ENCODE data around the gene FREM2. TPM values are rescaled to one million over a fixed set of nuclear protein-coding genes. Genes with fewer than 3 reads are reported as not detected.

FREM2 gene
- total RNA-seq, 1 donor from 2014 or later = 2.0 TPM

DNA sequence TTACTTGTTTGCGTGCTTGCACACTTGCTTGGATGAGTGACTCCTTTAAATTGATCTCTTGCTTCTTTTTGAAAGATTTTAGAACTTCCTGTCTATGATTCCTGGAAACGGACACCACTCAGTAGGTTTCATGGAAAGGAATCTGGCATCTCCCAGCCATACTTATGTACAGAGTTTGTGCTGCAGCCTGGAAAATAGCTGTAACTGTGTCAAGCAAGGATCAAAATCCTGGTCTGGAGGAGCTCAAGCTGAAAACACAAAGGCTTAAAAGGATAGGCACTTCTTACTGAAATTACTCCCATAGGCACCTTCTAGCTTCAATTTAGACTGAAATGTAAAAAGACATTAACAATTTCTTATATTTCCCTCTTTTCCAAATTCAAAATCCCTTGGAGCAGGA, 1.4 kb upstream of the FREM2 start:
- DNase-seq (ENCODE audit: low spot score) = no peak
- no peak for ATAC-seq

DNA sequence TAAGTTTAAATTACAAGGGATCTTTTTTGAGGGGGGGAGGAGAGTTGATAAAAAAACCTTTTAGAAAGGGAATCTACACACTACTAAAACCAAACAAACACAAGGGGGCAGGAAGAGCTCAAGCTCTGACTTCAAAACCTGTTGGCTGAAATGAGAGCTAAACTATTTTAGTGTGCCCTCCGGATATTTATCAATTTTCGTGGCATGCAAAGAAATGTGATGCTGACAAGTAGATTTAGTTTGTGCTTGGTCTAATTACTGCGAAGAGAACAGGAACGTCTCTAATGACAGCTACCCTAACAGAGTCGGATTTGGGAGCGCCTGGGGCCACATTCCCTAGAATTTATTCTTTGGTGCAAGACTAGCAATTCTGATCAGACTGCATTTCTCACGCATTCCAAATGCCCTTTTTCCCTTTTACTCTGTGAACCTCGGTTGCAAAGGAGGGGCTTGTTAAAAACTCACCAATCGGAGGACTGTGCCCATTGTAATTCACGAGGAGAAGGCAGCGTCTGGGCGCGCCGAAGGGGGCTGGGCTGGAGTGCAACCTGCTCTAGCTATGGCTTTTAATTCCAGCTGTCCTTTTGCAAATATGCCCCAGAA, 802 bp upstream of the FREM2 start:
- ATAC-seq (peak; percentile 68), DNase-seq (ENCODE audit: low spot score) (no peak)

DNA sequence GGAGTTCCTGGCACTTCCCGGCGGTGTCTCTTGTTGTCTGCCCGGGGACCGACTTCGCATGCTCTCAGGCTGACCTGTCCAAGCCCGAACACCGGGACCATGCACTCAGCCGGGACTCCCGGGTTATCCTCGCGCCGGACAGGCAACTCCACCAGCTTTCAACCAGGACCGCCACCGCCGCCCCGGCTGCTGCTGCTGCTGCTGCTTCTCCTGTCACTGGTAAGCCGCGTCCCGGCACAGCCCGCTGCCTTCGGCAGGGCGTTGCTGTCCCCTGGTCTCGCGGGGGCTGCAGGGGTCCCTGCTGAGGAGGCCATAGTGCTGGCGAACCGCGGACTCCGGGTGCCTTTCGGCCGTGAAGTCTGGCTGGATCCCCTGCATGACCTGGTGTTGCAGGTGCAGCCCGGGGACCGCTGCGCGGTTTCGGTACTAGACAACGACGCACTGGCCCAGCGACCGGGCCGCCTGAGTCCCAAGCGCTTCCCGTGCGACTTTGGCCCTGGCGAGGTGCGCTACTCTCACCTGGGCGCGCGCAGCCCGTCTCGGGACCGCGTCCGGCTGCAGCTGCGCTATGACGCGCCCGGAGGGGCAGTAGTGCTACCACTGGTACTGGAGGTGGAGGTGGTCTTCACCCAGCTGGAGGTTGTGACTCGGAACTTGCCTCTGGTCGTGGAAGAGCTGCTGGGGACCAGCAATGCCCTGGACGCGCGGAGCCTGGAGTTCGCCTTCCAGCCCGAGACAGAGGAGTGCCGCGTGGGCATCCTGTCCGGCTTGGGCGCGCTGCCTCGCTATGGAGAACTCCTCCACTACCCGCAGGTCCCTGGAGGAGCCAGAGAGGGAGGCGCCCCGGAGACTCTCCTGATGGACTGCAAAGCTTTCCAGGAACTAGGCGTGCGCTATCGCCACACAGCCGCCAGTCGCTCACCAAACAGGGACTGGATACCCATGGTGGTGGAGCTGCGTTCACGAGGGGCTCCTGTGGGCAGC, 661 bp downstream of the FREM2 start:
- DNase-seq (ENCODE audit: low spot score) (no peak), ATAC-seq (peak; percentile 51)

DNA sequence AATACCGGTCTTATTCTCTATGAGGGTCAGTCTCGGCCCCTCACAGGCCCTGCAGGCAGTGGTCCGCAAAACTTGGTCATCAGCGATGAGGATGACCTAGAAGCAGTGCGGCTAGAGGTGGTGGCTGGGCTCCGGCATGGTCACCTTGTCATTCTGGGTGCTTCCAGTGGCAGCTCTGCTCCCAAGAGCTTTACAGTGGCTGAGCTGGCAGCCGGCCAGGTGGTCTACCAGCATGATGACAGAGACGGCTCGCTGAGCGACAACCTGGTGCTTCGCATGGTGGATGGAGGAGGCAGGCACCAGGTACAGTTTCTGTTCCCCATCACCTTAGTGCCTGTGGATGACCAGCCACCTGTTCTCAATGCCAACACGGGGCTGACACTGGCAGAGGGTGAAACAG, 1.8 kb downstream of the FREM2 start:
- ATAC-seq = no peak
- no peak for DNase-seq (ENCODE audit: low spot score)

DNA sequence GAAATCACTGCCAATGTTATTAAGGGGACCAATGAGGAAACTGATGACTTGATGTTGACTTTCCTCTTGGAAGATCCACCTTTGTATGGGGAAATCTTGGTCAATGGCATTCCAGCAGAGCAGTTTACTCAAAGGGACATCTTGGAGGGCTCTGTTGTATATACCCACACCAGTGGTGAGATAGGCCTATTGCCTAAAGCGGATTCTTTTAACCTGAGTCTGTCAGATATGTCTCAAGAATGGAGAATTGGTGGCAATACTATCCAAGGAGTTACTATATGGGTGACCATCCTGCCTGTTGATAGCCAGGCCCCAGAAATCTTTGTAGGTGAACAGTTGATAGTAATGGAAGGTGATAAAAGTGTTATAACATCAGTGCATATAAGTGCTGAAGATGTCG, 3.4 kb downstream of the FREM2 start:
- ATAC-seq (no peak), DNase-seq (ENCODE audit: low spot score) (no peak)

DNA sequence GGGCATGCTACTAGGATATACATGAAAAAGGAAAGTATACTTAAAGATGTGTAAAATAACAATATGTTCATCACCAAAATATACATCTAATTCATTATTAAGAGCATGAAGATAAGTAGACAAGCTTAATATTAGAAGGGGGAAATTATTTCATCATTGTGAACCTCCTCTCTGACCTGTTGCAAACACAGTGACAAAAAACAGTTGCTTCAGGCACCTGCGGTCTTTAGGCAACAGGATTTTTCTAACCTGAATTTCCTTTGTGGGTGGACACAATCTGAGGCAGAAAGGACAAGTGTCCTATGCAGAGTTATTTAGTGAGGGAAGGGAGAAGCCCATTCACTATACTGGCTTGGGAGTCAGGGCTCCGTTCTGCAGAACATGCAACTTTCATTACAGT, 6.3 kb downstream of the FREM2 start:
- ATAC-seq (no peak), DNase-seq (ENCODE audit: low spot score) (no peak)

DNA sequence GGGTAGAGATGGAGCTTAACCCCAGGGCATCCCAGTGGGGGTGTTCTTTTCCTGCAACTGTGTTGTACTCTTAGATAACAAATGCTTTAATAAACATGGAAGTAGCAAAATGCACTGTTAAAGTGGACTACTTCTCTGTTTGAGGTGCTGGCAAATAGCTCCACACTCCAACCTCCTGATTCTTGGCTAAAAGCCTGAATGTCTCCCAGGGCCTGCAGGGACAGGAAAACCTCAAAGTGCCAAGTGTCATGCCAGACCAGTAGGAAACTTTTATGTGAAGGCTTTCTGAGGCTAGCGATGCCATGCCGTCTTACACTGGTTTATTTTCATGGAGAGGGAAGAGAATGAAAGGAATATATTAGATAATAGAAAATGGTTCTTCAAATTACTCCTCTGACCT, 6.8 kb downstream of the FREM2 start:
- ATAC-seq (peak; percentile 53), DNase-seq (ENCODE audit: low spot score) (no peak)

DNA sequence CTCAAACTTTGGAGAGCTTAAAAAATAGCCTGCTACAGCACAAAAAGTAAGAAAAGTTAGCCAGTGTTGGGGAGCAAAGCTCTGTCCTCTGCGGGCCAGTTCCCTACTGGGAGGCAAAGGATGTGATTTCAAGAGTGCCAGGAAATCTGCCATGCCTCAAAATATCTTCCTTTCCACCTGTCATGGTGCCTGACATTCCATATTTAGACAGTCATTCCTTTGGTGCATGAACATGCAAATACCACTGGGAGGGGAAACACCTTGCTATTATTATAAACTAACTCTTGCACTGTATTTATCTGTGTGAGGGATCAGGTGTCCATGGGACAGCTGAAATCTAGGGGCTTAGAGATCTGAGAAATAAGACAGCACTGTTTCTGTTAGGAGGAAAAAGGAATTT, 10.3 kb downstream of the FREM2 start:
- ATAC-seq (no peak), DNase-seq (ENCODE audit: low spot score) (no peak)

DNA sequence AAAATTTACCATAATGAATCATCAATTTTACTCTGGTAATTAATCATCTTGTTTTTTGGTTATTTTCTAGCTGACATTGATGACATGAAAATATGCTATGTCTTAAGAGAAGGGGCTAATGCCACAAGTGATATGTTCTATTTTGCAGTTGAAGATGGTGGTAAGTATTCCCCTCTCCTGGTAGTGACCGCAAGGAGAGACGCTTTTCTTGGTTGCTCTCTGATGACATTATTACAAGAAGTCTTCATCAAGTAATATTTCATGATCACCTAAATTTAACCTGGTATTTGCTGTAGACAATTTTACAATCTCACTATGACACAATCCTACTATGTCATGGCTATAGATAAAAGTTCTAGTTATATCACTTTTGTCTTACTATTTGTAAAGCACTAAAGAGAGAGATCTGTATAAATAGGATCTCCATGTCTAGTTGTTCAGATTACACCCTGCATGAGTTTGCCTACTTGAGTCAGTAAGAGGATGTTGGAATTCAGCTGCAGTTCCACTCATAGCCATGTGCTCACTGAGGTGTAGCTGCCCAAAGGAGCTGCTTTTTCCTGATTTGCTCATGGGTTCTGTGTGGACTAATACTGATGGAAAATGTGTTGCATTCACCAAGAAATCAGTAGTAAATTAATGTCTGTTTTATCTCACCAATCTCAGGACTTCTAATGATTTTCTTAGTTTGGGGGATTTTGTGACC, 10.9 kb downstream of the FREM2 start:
- DNase-seq (ENCODE audit: low spot score) (no peak), ATAC-seq (no peak)

DNA sequence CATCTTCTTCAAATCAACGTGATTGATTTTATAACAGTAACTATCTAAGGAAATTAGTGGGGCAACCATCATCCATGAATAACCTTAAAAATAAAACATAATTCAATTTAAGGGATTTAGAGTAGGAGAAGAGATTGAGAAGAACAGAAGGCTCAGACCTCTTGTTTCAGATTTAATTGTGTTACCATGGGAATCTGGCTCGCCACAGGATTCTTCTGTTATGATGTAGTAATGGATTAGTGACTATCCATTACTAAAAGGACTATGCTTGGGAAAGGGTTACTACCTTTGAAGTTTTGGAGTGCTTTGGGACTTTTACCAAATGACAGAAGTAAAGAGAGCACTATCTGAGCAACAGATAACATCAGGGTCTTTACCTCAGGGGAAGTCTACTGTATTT, 13.2 kb downstream of the FREM2 start:
- ATAC-seq = no peak
- no peak for DNase-seq (ENCODE audit: low spot score)

DNA sequence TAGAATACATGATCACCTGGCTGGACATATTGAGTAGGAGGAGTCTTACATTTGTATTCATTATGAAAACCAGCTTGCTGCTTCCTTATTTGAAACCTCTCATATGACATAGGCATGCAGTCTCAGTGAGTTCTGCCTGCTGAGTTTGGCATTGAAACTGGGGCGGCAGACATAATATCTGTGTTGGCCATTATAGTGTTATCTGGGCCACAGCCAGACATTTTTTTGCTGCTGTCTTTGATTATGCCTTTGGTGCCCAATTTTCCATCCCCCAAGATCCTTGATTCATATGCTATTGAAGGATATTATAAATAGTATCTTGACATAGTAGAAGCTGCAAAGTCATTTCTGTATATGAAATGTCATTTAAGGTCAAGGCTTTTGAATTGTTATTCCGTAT, 15.8 kb downstream of the FREM2 start:
- ATAC-seq = no peak
- no peak for DNase-seq (ENCODE audit: low spot score)

DNA sequence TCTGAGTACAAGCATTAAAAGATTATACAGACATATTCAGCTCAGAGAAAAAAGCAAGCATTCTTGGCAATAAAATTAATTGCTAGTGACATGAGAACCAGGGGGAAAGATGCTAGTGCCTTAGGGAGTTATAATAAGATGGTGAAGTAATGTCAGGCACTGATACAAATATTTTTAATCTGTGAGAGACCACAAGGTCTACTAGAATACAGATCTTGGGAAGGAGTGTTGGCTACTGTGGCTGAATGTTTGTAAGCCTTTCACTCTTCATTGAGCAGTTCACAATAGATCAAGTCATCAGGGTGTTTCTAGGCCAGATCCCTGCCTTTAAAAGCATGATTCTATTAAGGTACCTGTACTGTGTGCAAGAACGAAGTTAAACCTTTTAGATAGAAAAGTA, 16.4 kb downstream of the FREM2 start:
- ATAC-seq (no peak), DNase-seq (ENCODE audit: low spot score) (no peak)

DNA sequence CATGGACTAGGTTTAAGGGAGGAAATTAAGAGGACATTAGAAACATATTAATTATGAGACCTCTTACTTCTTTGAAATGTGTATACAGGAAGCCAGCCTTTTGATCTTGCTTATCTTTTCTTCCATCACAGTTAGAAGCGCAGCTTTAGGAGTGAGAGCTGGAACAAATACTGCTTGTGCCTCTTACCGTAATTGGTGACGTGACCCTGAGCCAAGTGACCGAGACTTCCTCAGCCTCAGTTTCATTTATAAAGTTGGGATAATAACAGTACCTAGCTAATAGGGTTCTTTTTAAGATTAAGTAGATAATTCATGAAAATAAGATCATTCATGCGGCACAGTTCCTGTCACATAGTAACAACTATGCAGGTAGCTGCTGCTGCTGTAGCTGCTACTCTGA, 18.5 kb downstream of the FREM2 start:
- ATAC-seq = no peak
- no peak for DNase-seq (ENCODE audit: low spot score)

DNA sequence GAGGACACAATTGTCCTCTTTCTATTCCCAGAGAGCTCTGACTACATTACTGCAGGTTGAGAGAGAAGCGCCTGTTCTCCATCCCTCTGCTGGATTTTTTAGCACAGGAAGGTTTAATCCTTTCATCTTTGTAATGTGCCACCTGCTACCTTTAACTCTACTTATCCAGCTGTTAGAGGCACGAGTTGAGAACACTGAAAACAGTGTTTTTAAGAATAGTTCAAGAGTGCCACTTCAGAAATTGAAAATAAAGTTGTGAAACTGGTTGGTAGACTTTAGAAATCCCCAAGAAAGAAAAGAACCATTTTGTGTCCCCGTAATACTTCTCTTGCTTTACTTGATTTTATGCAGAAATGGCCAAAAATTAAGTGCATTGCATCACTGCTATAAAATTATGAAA, 20.6 kb downstream of the FREM2 start:
- ATAC-seq (no peak), DNase-seq (ENCODE audit: low spot score) (no peak)

DNA sequence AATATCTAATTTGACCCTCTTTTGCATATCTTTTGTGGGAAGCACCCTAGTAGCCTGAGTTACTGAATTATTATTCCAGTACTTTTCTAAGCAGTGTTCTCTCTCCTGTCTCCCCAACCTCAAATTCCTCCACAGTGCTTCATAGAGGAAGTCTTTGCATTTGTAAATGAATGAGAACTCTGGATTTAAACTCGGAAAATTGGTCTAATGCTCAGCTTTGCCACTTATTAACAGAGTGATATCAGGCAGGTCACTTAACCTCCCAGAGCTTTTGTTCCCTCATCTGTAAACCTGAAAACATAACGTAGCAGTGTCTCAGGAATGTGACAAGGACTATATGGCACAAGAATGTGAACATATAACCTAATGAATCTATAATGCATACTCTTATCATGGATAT, 26.2 kb downstream of the FREM2 start:
- DNase-seq (ENCODE audit: low spot score) (no peak), ATAC-seq (no peak)

DNA sequence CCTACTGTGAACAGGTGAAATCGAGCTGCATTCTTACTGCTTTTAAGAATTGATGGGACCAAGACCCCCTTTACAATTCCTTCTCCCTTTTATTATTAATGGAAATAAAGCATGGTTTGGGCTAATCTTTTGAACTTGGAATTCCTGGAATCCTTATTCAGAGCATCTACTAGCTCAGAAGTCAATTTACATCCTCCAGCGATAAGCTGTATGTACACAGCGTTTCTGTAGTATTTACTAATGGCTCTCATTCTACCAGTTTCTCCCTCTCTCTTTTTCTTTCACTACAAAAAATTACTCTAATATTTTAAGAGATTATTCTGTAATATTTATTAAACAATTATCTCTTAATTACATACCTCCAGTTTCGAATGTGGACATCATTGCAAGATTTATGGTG, 31.5 kb downstream of the FREM2 start:
- ATAC-seq = no peak
- no peak for DNase-seq (ENCODE audit: low spot score)

DNA sequence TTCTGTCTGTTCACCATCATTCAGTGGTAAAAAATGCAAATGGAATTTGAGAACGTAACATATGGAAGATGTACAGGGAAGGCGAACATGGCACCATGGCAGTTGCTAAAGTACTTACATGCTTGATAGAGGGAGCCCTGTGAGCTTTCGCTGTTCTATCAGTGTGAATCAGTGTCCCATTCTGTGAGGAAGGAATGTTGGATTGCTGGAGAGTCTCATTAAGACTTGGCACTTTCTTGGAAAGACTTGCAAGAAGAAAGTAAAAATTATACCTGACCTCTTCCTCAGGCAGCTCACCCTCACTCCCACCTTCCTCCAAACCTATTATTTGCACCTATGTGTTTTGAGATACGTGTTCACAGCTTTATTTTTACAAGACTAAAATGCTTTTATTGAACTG, 43.5 kb downstream of the FREM2 start:
- ATAC-seq = no peak
- no peak for DNase-seq (ENCODE audit: low spot score)

DNA sequence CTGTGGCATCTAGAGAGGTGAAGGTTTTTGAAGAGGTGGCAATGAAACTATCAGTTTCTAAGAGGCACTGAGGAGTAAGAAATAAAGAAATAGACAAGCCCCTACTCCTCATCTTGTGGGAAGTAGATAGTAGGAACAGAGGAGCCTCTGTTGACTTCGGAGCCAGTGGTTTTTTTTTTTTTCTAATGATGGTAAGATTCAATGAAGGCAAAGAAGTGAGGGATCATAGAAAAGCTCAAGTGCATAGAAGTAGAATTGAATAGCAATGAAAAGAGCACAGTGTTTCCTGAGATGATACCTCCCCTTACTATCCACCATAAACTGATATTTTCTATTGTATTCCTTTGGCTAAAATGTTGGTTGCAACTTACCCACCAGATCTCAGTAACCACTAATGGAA, 46.3 kb downstream of the FREM2 start:
- no peak for DNase-seq (ENCODE audit: low spot score)
- ATAC-seq = no peak

DNA sequence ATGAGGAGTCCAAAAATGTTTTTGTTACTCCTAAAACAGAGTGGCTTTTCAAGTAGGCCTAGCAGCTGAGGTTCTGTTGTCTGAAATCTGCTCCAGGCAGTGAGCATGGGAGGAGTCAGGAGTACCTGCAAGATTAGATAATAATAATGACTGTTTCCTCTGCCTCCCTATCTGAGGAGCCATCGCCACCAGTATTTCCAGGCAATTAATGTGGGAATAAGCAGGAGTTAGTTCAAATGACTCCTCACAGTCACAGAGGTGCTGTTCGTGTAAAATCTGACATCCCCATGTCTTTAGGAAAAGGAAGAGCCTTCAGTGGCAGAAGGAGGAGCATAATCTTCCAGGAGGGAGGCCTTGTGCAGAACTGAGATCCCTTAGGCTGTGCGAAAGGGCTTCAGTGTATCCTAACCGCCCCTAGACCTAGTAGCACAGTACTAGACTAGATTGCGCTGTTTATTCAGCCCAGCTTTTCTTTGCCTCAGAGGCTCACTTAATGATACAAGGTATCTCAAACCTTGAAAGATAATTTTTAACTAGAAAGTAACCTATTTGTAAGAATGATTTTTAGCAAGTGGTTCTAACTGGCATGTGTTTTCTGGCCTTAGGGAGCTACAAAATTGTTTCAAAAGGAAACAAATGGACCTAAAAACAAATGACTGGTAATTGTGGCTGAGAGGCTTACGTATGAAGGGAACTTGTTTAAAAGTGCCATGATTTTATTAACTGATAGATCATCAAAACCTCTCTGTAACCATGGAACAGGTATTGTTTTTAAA, 49.0 kb downstream of the FREM2 start:
- DNase-seq (ENCODE audit: low spot score) (no peak), ATAC-seq (no peak)

DNA sequence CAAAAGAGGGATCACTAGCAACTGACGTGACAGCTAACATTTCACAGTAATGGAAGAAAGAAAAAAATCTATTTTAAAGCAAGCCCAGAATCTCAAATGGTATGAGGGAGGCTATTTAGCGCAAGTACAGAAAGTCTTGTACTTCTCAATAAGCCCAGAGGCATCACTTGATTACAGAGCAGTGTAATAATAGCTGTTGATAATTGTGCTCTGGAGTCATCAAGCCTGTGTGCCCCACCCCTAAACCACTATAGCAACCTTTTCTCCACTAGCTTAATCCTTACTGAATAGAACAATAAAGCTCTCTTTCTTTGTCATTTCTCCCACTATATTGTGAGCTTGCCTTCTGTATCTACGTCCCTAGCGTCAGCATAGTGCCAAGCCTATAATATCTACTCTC, 56.6 kb downstream of the FREM2 start:
- ATAC-seq = no peak
- DNase-seq (ENCODE audit: low spot score) = no peak

DNA sequence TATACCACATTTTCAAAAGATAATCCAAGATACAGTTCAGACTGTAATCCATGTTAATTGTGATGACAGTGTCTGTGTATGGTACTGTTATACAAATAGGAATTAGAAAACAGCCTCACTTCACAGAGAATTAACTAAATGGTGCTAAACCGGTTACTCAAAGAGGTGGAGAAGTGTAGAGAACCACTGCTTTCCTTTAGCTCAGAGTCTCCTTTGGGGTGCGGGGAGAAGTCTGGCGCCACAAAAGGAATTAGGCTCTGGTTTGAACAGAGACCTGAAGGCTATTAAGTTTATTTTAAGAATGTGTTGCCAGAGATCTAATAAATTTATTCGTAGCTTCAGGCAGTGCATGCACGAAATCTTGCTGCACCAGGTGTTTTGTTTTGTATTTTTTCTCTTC, 65.8 kb downstream of the FREM2 start:
- ATAC-seq = no peak
- no peak for DNase-seq (ENCODE audit: low spot score)

Measured in left lobe of liver (tissue), 2 donors.